PC-9 (cell line): ENCODE data around the gene ACER3. TPM values are rescaled to one million over a fixed set of nuclear protein-coding genes. Genes with fewer than 3 reads are reported as not detected.

Experiments
- BruUV-seq: library from RNA; stranded (reverse); fragments of 400-500 nt; replicated peaks from 2 replicates; lab custom pipeline; 2021; lab: Mats Ljungman, UMichigan
- CTCF ChIA-PET: fragments of 300-600 bp; sonication (Branson Sonifier 250); formaldehyde crosslinking; loops from one replicate; lab custom pipeline; 2022; ENCODE audit warnings: antibody characterized with exemption; lab: Charles Lee
- POLR2A ChIA-PET: fragments of 300-600 bp; sonication (Branson Sonifier 250); formaldehyde crosslinking; loops from one replicate; lab custom pipeline; 2022; ENCODE audit warnings: antibody characterized with exemption; ENCODE audit not compliant: unreplicated experiment; lab: Charles Lee
- DNase-seq, 2 experiments: peaks; one replicate each; pipeline versions ENCODE4 v3.0.0 to v3.0.0-alpha.2; 2015 to 2022; ENCODE audit warnings: mixed read lengths in 1 of 2
- H2AFZ ChIP-seq: fragments of 200-600 bp; sonication (generic); 2 replicates; pipeline ENCODE4 v1.8.1; 2017; ENCODE audit warnings: antibody characterized with exemption
- H3F3A ChIP-seq: fragments of 200-600 bp; sonication (generic); 2 replicates; pipeline ENCODE4 v1.8.1; 2017; ENCODE audit warnings: antibody characterized with exemption, mild to moderate bottlenecking, low read depth; ENCODE audit not compliant: insufficient read depth
- H3K27ac ChIP-seq: fragments of 200-600 bp; sonication (generic); 2 replicates; pipeline ENCODE4 v1.6.1; 2016; ENCODE audit warnings: mixed run types
- H3K27me3 ChIP-seq: fragments of 200-600 bp; sonication (generic); 2 replicates; pipeline ENCODE4 v1.6.1; 2016; ENCODE audit warnings: low read depth, mixed run types; ENCODE audit not compliant: insufficient read depth
- H3K36me3 ChIP-seq: fragments of 200-600 bp; sonication (generic); 2 replicates; pipeline ENCODE4 v1.6.1; 2016; ENCODE audit warnings: low read depth, mixed run types
- H3K4me1 ChIP-seq: fragments of 200-600 bp; sonication (generic); replicated peaks from 2 replicates; pipeline ENCODE4 v1.6.1; 2016; ENCODE audit warnings: mixed run types; ENCODE audit not compliant: insufficient read depth
- H3K4me2 ChIP-seq: fragments of 200-600 bp; sonication (generic); 2 replicates; pipeline ENCODE4 v1.6.1; 2017; ENCODE audit warnings: mixed run types
- H3K4me3 ChIP-seq: fragments of 200-600 bp; sonication (generic); 2 replicates; pipeline ENCODE4 v1.6.1; 2016; ENCODE audit warnings: mixed run types
- H3K79me2 ChIP-seq: fragments of 200-600 bp; sonication (generic); 2 replicates; pipeline ENCODE4 v1.6.1; 2017; ENCODE audit warnings: low read depth, mixed run types
- H3K9me2 ChIP-seq: fragments of 200-600 bp; sonication (generic); 2 replicates; pipeline ENCODE4 v1.8.1; 2017; ENCODE audit warnings: mild to moderate bottlenecking; ENCODE audit not compliant: insufficient read depth
- H3K9me3 ChIP-seq: fragments of 200-600 bp; sonication (generic); 2 replicates; pipeline ENCODE4 v1.8.1; 2016; ENCODE audit warnings: low read depth; ENCODE audit not compliant: insufficient read depth
- H4K20me1 ChIP-seq: fragments of 200-600 bp; sonication (generic); 2 replicates; pipeline ENCODE4 v1.8.1; 2017; ENCODE audit not compliant: insufficient read depth
- CTCF ChIP-seq: fragments of 200-600 bp; sonication (generic); conservative IDR thresholded peaks from 2 replicates; pipeline ENCODE4 v1.6.1; 2017; ENCODE audit warnings: mixed run types, antibody characterized with exemption, mild to moderate bottlenecking, moderate library complexity
- EZH2 ChIP-seq: fragments of 200-600 bp; sonication (generic); IDR thresholded peaks from 2 replicates; pipeline ENCODE4 v1.8.0; 2017; ENCODE audit warnings: antibody characterized with exemption, low read depth
- intact Hi-C: fragments of 100-400 bp; cut with micrococcal nuclease; formaldehyde crosslinking; loops from one replicate; pipeline ENCODE4 v1.10.0; 2022; ENCODE audit not compliant: unreplicated experiment
- total RNA-seq: library from RNA; stranded (reverse); gene quantifications from 2 replicates; pipeline ENCODE4 v1.2.3, GENCODE V29; 2021

The ACER3 gene
- total RNA-seq, 1 experiment from 2014 or later = 21.3 TPM

GRCh38 chr11:76880314-76880713 is 19.6 kb downstream of the ACER3 start:
- no peak for DNase-seq
- H3K27ac ChIP-seq = no peak overlapping the region
- H3K36me3 ChIP-seq = no peaks in the 10 kb centered on the region
- ChIA-PET CTCF (interaction anchor here (0.6 kb wide), 1 partner anchor 20 kb away, joined by 3 read pairs; no protein-coding TSS in a partner anchor), POLR2A (no interaction called here)
- 0 out of 2 replicates have a peak, but pooled peaks cover 10% of the 10 kb centered on the region for H3K79me2 ChIP-seq
- H3K9me3 ChIP-seq = no peaks in the 10 kb centered on the region
- H4K20me1 ChIP-seq = no peaks in the 10 kb centered on the region
- H3K4me2 ChIP-seq = no peak overlapping the region
- peaks cover 4% of the 10 kb centered on the region; the same call in 1 of the 2 replicates for H3K4me1 ChIP-seq
- no peak for TF ChIP-seq EZH2
- TF ChIP-seq CTCF = no peak
- no peaks in the 10 kb centered on the region for H3K9me2 ChIP-seq
- no peaks in the 10 kb centered on the region for H3F3A ChIP-seq
- intact Hi-C loops = no loop called here
- BruUV-seq = no TSS peak
- H2AFZ ChIP-seq = no peak overlapping the region
- no peaks in the 10 kb centered on the region for H3K27me3 ChIP-seq
- H3K4me3 ChIP-seq = no peak overlapping the region

GRCh38 chr11:76880956-76881355 is 20.2 kb downstream of the ACER3 start:
- H4K20me1 ChIP-seq = no peaks in the 10 kb centered on the region
- no peak overlapping the region for H3K4me2 ChIP-seq
- no peak for TF ChIP-seq EZH2
- TF ChIP-seq CTCF = no peak
- no peaks in the 10 kb centered on the region for H3K36me3 ChIP-seq
- BruUV-seq = no TSS peak
- intact Hi-C loops = no loop called here
- peaks cover 6% of the 10 kb centered on the region; the same call in 1 of the 2 replicates for H3K4me1 ChIP-seq
- H2AFZ ChIP-seq = no peak overlapping the region
- H3K9me3 ChIP-seq = no peaks in the 10 kb centered on the region
- no peaks in the 10 kb centered on the region for H3K9me2 ChIP-seq
- POLR2A ChIA-PET = no interaction called here
- CTCF ChIA-PET = interaction anchor here (0.6 kb wide), 1 partner anchor 19 kb away, joined by 3 read pairs; no protein-coding TSS in a partner anchor
- no peaks in the 10 kb centered on the region for H3K27me3 ChIP-seq
- no peak overlapping the region for H3K27ac ChIP-seq
- no peaks in the 10 kb centered on the region for H3F3A ChIP-seq
- H3K79me2 ChIP-seq = 0 out of 2 replicates have a peak, but pooled peaks cover 10% of the 10 kb centered on the region
- no peak for DNase-seq
- H3K4me3 ChIP-seq = no peak overlapping the region

GRCh38 chr11:76885390-76886097 is 24.8 kb downstream of the ACER3 start:
- CTCF ChIA-PET = no interaction called here
- H3K4me1 ChIP-seq = peaks cover 6% of the 10 kb centered on the region; the same call in 1 of the 2 replicates
- TF ChIP-seq EZH2 (no peak), CTCF (no peak)
- no peak overlapping the region for H3K4me2 ChIP-seq
- BruUV-seq = no TSS peak
- no peak overlapping the region for H3K4me3 ChIP-seq
- no peaks in the 10 kb centered on the region for H3K9me3 ChIP-seq
- no peak overlapping the region for H2AFZ ChIP-seq
- no peaks in the 10 kb centered on the region for H3K27me3 ChIP-seq
- H3K27ac ChIP-seq = no peak overlapping the region
- no peak for DNase-seq
- no peaks in the 10 kb centered on the region for H4K20me1 ChIP-seq
- intact Hi-C loops = no loop called here
- no peaks in the 10 kb centered on the region for H3F3A ChIP-seq
- no peaks in the 10 kb centered on the region for H3K36me3 ChIP-seq
- H3K79me2 ChIP-seq = 0 out of 2 replicates have a peak, but pooled peaks cover 3% of the 10 kb centered on the region
- H3K9me2 ChIP-seq = no peaks in the 10 kb centered on the region
- POLR2A ChIA-PET = interaction anchor here (0.7 kb wide), 1 partner anchor 24 kb away, joined by 3 read pairs; no protein-coding TSS in a partner anchor
